K562 (cell line): ENCODE data around the gene TLNRD1. TPM values are rescaled to one million over a fixed set of nuclear protein-coding genes. Genes with fewer than 3 reads are reported as not detected.
A peak's percentile ranks its signal among the peaks of the same experiment; 100 is the strongest.

Source experiments
- BCL6 ChIP-seq: fragments of 250-450 bp; sonication (Bioruptor Pico); IDR thresholded peaks from 2 replicates; pipeline ENCODE4 v1.4.0; 2020
- CAMTA2 ChIP-seq: fragments of 250-450 bp; sonication (Bioruptor Pico); conservative IDR thresholded peaks from 2 replicates; pipeline ENCODE4 v1.5.1; 2022
- CEBPG ChIP-seq, 3 experiments: fragments of 200-800 bp in 1 of 3; sonication (Bioruptor generic) in 1 of 3; sonication (generic) in 1 of 3; formaldehyde crosslinking in 1 of 3; IDR thresholded peaks in 2 of 3; conservative IDR thresholded peaks in 1 of 3; 2 replicates each; pipeline versions ENCODE4 v1.6.1 to v1.8.0; 2016 to 2022; ENCODE audit warnings: missing compliant biosample characterization in 2 of 3, missing genetic modification characterization in 2 of 3, mild to moderate bottlenecking in 1 of 3, missing genetic modification reagents in 1 of 3
- MEIS2 ChIP-seq: fragments of 450-650 bp; IDR thresholded peaks from 2 replicates; pipeline ENCODE4 v1.6.1; 2014; ENCODE audit warnings: mild to moderate bottlenecking; ENCODE audit not compliant: partially characterized antibody
- NFATC3 ChIP-seq: fragments of 450-650 bp; IDR thresholded peaks from 2 replicates; pipeline ENCODE4 v1.6.1; 2017; ENCODE audit warnings: mild to moderate bottlenecking
- NFE2L1 ChIP-seq: fragments of 450-650 bp; IDR thresholded peaks from 2 replicates; pipeline ENCODE4 v1.6.1; 2016; ENCODE audit warnings: missing genetic modification characterization, low read depth, mild to moderate bottlenecking, missing compliant biosample characterization, moderate library complexity, borderline replicate concordance
- RBM14 ChIP-seq: fragments of 200-400 bp; formaldehyde crosslinking; IDR thresholded peaks from 2 replicates; pipeline ENCODE4 v1.6.1; 2018; ENCODE audit warnings: low read depth, mild to moderate bottlenecking, low read length, moderate library complexity, borderline replicate concordance; ENCODE audit not compliant: insufficient read depth
- RBM25 ChIP-seq: fragments of 200-400 bp; formaldehyde crosslinking; IDR thresholded peaks from 2 replicates; pipeline ENCODE4 v1.6.1; 2018; ENCODE audit warnings: low read length, low read depth, moderate library complexity; ENCODE audit not compliant: severe bottlenecking
- SMARCA4 ChIP-seq: fragments of 450-650 bp; IDR thresholded peaks from 2 replicates; pipeline ENCODE4 v1.6.1; 2016
- ZBTB40 ChIP-seq, 2 experiments: fragments of 450-650 bp in 1 of 2; sonication (generic) in 1 of 2; formaldehyde crosslinking in 1 of 2; IDR thresholded peaks; 2 replicates each; pipeline versions ENCODE4 v1.7.1 to v1.9.0; 2016 to 2022; ENCODE audit warnings: inconsistent platforms in 1 of 2, mild to moderate bottlenecking in 1 of 2, missing genetic modification reagents in 1 of 2
- ZBTB5 ChIP-seq: fragments of 450-650 bp; IDR thresholded peaks from 2 replicates; pipeline ENCODE4 v1.6.1; 2017; ENCODE audit warnings: antibody characterized with exemption
- ZNF395 ChIP-seq: fragments of 200-800 bp; sonication (Bioruptor generic); IDR thresholded peaks from 2 replicates; pipeline ENCODE4 v1.6.1; 2017; ENCODE audit warnings: missing genetic modification characterization, missing compliant biosample characterization
- ZNF507 ChIP-seq: conservative IDR thresholded peaks from 2 replicates; pipeline ENCODE4 v1.6.1; 2017; ENCODE audit warnings: missing genetic modification characterization, missing compliant biosample characterization
- polyA plus RNA-seq, 8 experiments: library from polyadenylated mRNA; depleted of rRNA in 4 of 8; stranded (reverse) in 5 of 8; unstranded in 3 of 8; fragments of >200 nt; fragmentation: Nextera tagmentation in 2 of 8; fragmentation: Illumina TruSeq in 1 of 8; extraction: Ambion mirVana in 2 of 8; extraction: Trizol in 1 of 8; gene quantifications; 2 replicates each; pipeline versions ENCODE4 v1.2.1 to v1.2.3, GENCODE V29; 2011 to 2014; ENCODE audit warnings: inconsistent platforms in 1 of 8, missing spikeins in 1 of 8
- total RNA-seq, 7 experiments: library from RNA; depleted of rRNA in 6 of 7; stranded (reverse); fragments of >200 nt in 6 of 7; fragmentation: Illumina TruSeq in 2 of 7; extraction: Trizol in 2 of 7; gene quantifications; 2 replicates each; pipeline versions ENCODE4 v1.2.1 to v1.2.3, GENCODE V29; 2011 to 2021; ENCODE audit warnings: low replicate concordance in 1 of 7

Gene TLNRD1
- total and polyA plus RNA-seq, 9 of the 15 experiments (the other 6 are each of a cell fraction or from before 2014, with no cell fraction given) = 1.1 to 33.1 (median 5.7) TPM

- TF ChIP-seq ZBTB40 (IDR thresholded peaks at IDR 0.05) (no peak), ZBTB40 (CRISPR knock-in tag; IDR thresholded peaks at IDR 0.05) (no peak), MEIS2 (no peak), ZNF507 (tag) (no peak), NFE2L1 (tag) (0 out of 2 replicates have a peak, but pooled peaks have one; percentile 17), CAMTA2 (CRISPR knock-in tag) (no peak), SMARCA4 (peak; percentile 68), ZBTB5 (no peak), BCL6 (CRISPR knock-in tag) (no peak), ZNF395 (CRISPR knock-in tag) (no peak), CEBPG (CRISPR knock-in tag; IDR thresholded peaks at IDR 0.05) (no peak), CEBPG (tag; conservative IDR thresholded peaks at IDR 0.05 in 1 of 2, IDR thresholded peaks at IDR 0.05 in 1 of 2) (no peak), NFATC3 (no peak), RBM25 (no peak), RBM14 (no peak)
Observed at GRCh38 chr15:80953953-80954778, 46.6 kb upstream of the TLNRD1 start (continued).
